Measurements from ENCODE around the gene PNPO.
A peak's percentile ranks its signal among the peaks of the same experiment; 100 is the strongest.

The PNPO gene

GRCh38 chr17:47942096-47942510 is 732 bp downstream of the PNPO start:
- TF ChIP-seq CTCF (IDR thresholded peaks at IDR 0.05; ENCODE audit: low read depth, low read length), result no peak
- peak overlapping the region; percentile 46 for H3K4me3 ChIP-seq (ENCODE audit: low read depth, low read length)
- H3K9me3 ChIP-seq (ENCODE audit: severe bottlenecking), result peaks cover 3% of the 10 kb centered on the region
- H3K27me3 ChIP-seq (ENCODE audit: insufficient read depth, low read depth, severe bottlenecking), result no peaks in the 10 kb centered on the region
- DNase-seq, result no peak
- H3K27ac ChIP-seq, result no peak overlapping the region
- no peaks in the 10 kb centered on the region for H3K36me3 ChIP-seq

- Histone ChIP-seq H3K27me3 (ENCODE audit: insufficient read depth, low read depth, severe bottlenecking) (no peaks in the 10 kb centered on the region), H3K9me3 (ENCODE audit: severe bottlenecking) (peaks cover 3% of the 10 kb centered on the region), H3K36me3 (no peaks in the 10 kb centered on the region), H3K27ac (no peak overlapping the region), H3K4me3 (ENCODE audit: low read depth, low read length) (no peak overlapping the region)
- no peak for TF ChIP-seq CTCF (IDR thresholded peaks at IDR 0.05; ENCODE audit: low read depth, low read length)
- no peak for DNase-seq
Observed at GRCh38 chr17:47942568-47942967, 1.2 kb downstream of the PNPO start.

GRCh38 chr17:47945080-47945479 is 3.7 kb downstream of the PNPO start:
- Histone ChIP-seq H3K27ac (no peak overlapping the region), H3K9me3 (ENCODE audit: severe bottlenecking) (peaks cover 3% of the 10 kb centered on the region), H3K4me3 (ENCODE audit: low read depth, low read length) (no peak overlapping the region), H3K27me3 (ENCODE audit: insufficient read depth, low read depth, severe bottlenecking) (no peaks in the 10 kb centered on the region), H3K36me3 (no peaks in the 10 kb centered on the region)
- DNase-seq, result no peak
- no peak for TF ChIP-seq CTCF (IDR thresholded peaks at IDR 0.05; ENCODE audit: low read depth, low read length)

GRCh38 chr17:47945529-47946508 is 4.4 kb downstream of the PNPO start:
- no peak for DNase-seq
- H3K27ac ChIP-seq, result no peak overlapping the region; the same call in 1 of the 2 replicates
- TF ChIP-seq CTCF (IDR thresholded peaks at IDR 0.05; ENCODE audit: low read depth, low read length), result no peak
- no peaks in the 10 kb centered on the region for H3K36me3 ChIP-seq
- no peak overlapping the region for H3K4me3 ChIP-seq (ENCODE audit: low read depth, low read length)
- H3K27me3 ChIP-seq (ENCODE audit: insufficient read depth, low read depth, severe bottlenecking), result no peaks in the 10 kb centered on the region
- H3K9me3 ChIP-seq (ENCODE audit: severe bottlenecking), result peaks cover 3% of the 10 kb centered on the region

GRCh38 chr17:47946516-47946915 is 5.1 kb downstream of the PNPO start:
- H3K9me3 ChIP-seq (ENCODE audit: severe bottlenecking), result no peaks in the 10 kb centered on the region
- TF ChIP-seq CTCF (IDR thresholded peaks at IDR 0.05; ENCODE audit: low read depth, low read length), result no peak
- no peaks in the 10 kb centered on the region for H3K36me3 ChIP-seq
- H3K27ac ChIP-seq, result peak overlapping the region; percentile 17
- H3K4me3 ChIP-seq (ENCODE audit: low read depth, low read length), result no peak overlapping the region
- DNase-seq, result no peak
- no peaks in the 10 kb centered on the region for H3K27me3 ChIP-seq (ENCODE audit: insufficient read depth, low read depth, severe bottlenecking)
